T-helper 2 cell (primary cell): ENCODE measurements around the gene YY1.
A peak's percentile ranks its signal among the peaks of the same experiment; 100 is the strongest.
"Not testable (repeated sequence)": the region's sequence is repeated elsewhere in the genome, so short reads cannot be mapped to it uniquely, and the experiment has no call there.

ENCODE experiments used
- DNase-seq, 5 experiments: peaks; one replicate each; pipeline versions ENCODE4 v3.0.0 to v3.0.0-alpha.2; 2012 to 2022

YY1 gene

GRCh38 chr14:100213956-100214769 lies 24.8 kb upstream of the YY1 start:
- DNase-seq: peak; percentile 79 to 95 (median 90)

- DNase-seq: no peak
These were observed 24.2 kb upstream of the YY1 start for GRCh38 chr14:100214770-100215083.

GRCh38 chr14:100215330-100215885 lies 23.5 kb upstream of the YY1 start:
- DNase-seq: no peak

GRCh38 chr14:100219126-100219785 lies 19.7 kb upstream of the YY1 start:
- DNase-seq: no peak

GRCh38 chr14:100221533-100222223 lies 17.3 kb upstream of the YY1 start:
- peak; percentile 21 to 93 (median 51) for DNase-seq

- DNase-seq: peak in 1 of 5 experiments; percentile 64
These were observed 16.5 kb upstream of the YY1 start for GRCh38 chr14:100222224-100223093.

GRCh38 chr14:100223332-100224201 lies 15.4 kb upstream of the YY1 start:
- no peak for DNase-seq

GRCh38 chr14:100224229-100224866 lies 14.6 kb upstream of the YY1 start:
- DNase-seq: peak in 1 of 5 experiments; percentile 44

- no peak for DNase-seq
These were observed 13.8 kb upstream of the YY1 start for GRCh38 chr14:100225169-100225568.

- no peak for DNase-seq
These were observed 8.6 kb upstream of the YY1 start for GRCh38 chr14:100230361-100230760.

- DNase-seq: peak in 1 of 5 experiments; percentile 53
These were observed 4.4 kb upstream of the YY1 start for GRCh38 chr14:100234511-100234910.

GRCh38 chr14:100236271-100236818 lies 2.6 kb upstream of the YY1 start:
- not testable (repeated sequence) for DNase-seq

GRCh38 chr14:100236881-100237280 lies 2.1 kb upstream of the YY1 start:
- DNase-seq: no peak

- peak in 3 of 5 experiments; percentile 33 to 76 (median 35) for DNase-seq
These were observed 1.1 kb upstream of the YY1 start for GRCh38 chr14:100237735-100238418.

GRCh38 chr14:100239211-100239839 lies 381 bp downstream of the YY1 start:
- DNase-seq: peak in 3 of 5 experiments; percentile 14 to 34 (median 18)

- peak; percentile 75 to 93 (median 79) for DNase-seq
These were observed 1.1 kb downstream of the YY1 start for GRCh38 chr14:100239840-100240667.

GRCh38 chr14:100240668-100241032 lies 1.7 kb downstream of the YY1 start:
- no peak for DNase-seq

- no peak for DNase-seq
These were observed 2.3 kb downstream of the YY1 start for GRCh38 chr14:100241279-100241678.
